GM19099 (cell line): ENCODE measurements around the gene CNOT3.
A peak's percentile ranks its signal among the peaks of the same experiment; 100 is the strongest.

ENCODE experiments used
- POLR2A ChIP-seq: IDR thresholded peaks from 3 replicates; pipeline ENCODE4 v1.6.1; 2011; ENCODE audit warnings: low read depth; ENCODE audit not compliant: insufficient read length; ENCODE audit errors: extremely low read depth

The CNOT3 gene

DNA sequence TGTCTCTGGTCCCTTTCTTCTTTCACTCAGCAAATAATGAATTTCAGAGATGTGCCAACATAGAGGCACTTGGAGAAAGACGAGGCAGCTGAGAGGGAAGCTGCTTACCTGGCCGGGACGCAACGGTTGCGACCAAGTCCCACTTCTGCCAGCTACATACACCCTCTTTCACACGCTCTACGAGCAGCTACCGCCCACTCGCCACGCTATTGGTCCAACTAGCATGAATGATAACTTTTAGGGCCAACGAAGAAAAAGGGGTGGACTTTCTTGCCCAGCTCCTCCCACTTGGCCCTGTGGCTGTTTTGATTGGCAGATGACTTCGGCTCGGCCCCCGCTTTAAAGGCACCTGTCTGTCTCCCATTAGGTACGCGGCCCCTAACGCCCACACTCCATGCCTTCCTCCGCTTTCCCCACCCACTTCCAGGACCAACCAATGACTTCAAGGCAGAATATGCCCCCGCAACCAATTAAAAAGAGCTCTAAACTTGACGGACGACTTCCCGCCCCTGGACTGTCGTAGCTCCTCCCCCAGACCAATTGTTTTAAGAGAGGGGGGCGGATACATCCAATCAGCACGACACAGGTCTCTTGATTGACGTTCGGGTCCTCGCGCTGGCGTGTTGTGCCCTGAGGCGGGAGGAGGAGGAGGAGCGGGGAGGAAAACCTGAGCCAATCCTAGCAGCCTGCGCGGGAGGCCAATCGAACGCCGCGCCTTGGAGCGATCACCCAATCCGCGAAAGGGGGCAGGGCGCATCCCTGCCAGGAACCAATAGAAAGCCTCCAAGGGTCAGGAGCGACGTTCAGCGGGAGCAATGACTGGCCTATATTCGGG lies 481 bp upstream of the CNOT3 start:
- peak; percentile 81 for TF ChIP-seq POLR2A

DNA sequence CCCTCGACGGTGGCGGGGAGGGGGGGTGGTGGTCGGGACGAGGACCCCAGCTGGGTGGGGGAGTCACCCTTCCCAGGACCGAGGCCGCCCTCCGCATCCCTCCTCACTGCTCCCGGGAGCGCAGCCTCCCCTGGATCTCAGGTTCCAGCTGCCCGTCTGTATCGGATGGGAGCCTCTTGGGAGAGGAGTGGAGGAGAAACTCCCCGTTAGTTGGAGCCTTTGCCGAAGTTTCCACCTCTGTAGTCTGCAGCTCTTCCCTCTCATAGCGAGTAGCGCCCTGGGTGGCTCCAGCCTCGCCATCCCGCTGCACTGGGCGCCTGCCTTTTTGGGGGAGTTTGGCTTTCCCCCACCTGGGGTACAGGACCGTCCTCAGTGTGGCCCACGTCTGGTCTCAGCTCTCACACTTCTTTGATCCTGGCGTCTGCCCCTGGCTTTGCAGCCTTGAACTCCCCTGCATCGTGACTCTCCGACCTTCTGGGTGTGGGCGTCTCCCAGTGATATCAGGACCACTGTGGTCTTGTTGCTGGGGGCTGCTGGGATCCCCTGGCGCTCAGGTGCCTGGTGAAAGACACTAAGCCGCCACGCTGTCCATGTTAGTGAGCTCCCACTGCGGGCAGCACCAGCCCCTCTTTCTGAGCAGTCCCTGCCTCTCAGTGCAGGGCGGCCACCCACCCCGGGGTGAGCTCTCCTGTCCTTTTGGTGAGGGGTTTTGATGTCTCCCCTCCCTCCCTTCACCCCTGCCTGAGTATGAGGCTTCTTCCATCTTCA lies 1.1 kb downstream of the CNOT3 start:
- TF ChIP-seq POLR2A, result no peak

DNA sequence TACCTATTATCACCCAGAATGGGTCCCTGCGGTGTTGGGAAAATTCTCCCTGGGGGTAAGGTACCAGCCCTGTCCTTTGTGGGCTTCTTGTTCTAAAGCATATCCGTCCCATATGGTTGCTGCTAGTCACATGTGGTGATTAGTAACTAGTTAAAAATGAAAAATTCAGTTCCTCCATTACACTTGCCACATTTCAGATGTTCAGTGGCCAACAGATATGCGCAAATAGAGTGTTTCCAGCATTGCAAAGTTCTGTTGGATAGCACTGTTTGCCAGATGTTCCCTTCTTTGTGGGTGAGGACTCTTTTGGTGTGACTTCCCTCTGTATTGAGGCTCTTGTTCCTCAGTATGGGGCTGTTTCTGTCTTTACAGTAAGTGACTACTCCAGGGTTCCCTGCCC lies 3.8 kb downstream of the CNOT3 start:
- TF ChIP-seq POLR2A, result no peak

DNA sequence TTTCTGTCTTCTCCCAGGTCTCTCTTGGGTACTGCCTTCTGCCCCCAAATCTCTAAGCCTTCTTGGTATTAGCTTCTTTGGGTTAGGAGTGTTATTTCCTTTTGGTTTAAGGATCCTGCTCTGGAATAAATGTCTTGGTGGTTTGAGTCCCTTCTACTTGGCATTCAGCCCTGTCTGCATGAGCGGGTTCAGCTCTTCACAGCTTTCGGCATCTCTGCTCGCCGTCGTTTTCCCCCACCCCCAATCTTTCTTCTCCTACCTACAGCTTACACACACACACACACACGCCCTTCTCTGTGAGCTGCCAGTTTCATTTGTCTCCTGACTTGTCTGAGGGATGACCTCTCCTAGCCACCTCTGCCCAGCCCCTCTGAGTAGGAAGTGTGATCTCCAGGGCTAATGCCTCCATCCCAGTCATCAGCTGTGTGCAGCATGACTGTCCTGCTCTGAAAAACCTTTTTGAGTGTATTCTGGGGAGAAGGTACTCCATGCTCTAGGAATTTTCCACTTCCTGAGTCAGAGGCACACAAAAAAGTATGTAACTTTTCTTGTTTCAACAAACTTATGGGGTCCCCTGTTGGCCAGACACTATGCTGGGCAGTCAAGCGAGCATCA lies 4.7 kb downstream of the CNOT3 start:
- no peak for TF ChIP-seq POLR2A

DNA sequence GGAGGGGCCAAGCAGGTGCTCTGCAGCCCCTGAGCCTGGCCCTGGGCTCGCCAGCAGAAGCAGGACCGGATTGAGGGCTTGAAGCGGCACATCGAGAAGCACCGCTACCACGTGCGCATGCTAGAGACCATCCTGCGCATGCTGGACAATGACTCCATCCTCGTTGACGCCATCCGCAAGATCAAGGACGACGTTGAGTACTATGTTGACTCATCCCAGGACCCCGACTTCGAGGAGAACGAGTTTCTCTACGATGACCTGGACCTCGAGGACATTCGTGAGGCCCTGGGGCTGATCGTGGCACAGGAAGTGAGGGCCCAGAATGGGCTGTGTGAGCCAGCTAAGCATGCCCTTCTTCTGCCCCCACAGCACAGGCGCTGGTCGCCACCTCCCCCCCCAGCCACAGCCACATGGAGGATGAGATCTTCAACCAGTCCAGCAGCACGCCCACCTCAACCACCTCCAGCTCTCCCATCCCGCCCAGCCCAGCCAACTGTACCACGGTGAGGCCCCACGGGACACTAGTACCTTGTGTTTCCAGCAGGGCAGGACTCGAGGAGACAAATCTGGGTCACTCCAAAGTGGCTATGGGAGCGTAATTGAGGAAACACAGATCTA lies 8.1 kb downstream of the CNOT3 start:
- TF ChIP-seq POLR2A, result no peak

DNA sequence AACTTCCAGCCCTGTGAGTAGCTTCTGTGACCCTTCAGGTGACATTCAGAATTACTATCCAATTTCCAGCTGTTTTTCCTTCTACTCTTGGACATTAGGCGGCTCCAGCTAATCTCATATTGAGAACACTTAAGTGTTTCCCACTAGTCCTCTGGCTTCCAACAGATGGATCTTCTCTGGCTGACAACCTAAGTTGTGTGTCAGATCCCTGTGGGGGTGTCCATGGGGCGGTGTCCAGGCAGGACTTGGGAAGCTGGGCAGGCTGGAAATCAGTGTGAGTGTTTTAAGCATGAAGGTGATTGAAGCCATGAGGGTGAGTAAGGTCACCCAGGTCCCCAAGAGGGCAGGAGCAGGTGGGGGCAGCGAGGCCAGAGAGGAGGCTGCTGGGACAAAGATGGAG lies 10.1 kb downstream of the CNOT3 start:
- TF ChIP-seq POLR2A, result no peak

DNA sequence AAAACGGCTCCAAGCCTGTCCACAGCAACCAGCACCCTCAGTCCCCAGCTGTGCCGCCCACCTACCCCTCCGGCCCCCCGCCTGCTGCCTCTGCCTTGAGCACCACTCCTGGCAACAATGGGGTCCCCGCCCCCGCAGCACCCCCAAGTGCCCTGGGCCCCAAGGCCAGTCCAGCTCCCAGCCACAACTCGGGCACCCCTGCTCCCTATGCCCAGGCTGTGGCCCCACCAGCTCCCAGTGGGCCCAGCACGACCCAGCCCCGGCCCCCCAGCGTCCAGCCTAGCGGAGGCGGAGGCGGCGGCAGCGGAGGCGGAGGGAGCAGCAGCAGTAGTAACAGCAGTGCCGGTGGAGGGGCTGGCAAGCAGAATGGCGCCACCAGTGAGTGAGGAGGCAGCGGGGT lies 10.6 kb downstream of the CNOT3 start:
- TF ChIP-seq POLR2A, result no peak

DNA sequence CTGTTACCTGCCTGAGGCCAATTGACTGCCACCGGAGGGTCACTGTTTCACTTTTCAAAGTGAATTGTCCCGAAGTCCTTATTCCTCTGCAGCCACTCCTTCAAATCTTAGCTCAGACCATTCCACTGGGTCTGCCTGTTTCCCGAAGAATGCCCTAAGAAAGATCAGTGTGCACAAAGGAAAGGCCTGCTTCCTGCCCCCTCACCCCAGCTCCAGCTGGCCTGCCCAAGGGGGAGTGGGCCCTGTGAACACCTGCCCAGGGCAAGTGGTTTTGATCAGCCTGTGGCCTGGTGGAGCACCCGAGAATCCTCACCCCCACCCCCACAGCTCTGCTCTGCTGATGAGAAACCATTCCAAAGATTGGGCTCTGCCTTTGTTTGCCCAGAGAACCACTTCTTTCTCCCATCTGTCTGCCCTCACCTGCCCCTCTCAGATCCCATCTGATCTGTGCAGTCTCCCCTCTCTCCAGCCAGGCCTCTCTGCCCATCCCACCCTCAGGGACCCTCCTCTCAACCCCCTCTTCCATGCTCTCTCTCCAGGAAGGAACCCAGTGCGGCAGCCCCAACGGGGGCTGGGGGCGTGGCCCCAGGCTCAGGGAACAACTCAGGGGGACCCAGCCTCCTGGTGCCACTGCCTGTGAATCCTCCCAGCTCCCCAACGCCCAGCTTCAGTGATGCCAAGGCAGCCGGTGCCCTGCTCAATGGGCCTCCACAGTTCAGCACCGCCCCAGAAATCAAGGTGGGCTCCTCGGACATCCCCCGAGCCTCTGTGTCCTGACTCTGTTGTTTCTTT lies 11.7 kb downstream of the CNOT3 start:
- no peak for TF ChIP-seq POLR2A

DNA sequence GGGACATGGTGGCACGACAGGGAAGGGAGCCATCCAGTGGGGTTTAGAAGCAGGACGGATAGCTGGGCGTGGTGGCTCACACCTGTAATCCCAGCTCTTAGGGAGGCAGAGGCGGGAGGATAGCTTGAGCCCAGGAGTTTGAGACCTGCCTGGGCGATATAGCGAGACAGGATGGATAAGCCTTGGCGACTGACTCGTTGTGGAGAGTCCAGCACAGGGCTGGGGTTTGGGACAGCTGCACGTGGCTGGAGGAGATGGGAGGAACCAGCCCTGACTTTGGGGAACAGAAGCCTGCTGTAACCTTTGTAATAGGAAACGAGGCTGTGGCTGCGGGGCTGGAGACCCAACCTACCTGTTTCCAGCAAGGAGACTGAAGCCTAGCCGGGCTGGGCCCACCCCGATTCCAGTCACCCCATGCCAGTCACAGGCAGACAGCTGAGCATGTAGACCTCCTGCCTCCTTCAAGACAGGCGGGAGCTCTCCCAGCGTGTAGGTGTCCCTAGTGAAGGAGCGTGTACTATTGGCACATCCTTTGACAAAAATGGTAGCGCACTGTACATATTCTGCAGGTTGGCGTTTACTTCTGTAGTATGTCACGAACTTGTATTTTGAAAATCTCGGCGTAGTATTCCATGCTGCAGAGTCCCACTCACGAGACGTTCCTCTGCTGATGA lies 13.9 kb downstream of the CNOT3 start:
- TF ChIP-seq POLR2A, result no peak

DNA sequence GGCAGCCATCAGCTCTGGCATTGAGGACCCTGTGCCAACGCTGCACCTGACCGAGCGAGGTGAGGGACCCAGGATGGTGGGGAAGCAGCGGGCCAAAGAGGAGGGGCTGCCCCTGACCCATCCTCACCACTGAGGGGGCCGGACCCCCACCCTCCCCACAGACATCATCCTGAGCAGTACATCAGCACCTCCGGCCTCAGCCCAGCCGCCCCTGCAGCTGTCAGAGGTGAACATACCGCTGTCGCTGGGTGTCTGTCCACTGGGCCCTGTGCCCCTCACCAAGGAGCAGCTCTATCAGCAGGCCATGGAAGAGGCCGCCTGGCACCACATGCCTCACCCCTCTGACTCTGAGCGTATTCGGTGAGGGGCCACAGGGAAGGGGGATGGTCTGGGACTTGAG lies 14.7 kb downstream of the CNOT3 start:
- no peak for TF ChIP-seq POLR2A

DNA sequence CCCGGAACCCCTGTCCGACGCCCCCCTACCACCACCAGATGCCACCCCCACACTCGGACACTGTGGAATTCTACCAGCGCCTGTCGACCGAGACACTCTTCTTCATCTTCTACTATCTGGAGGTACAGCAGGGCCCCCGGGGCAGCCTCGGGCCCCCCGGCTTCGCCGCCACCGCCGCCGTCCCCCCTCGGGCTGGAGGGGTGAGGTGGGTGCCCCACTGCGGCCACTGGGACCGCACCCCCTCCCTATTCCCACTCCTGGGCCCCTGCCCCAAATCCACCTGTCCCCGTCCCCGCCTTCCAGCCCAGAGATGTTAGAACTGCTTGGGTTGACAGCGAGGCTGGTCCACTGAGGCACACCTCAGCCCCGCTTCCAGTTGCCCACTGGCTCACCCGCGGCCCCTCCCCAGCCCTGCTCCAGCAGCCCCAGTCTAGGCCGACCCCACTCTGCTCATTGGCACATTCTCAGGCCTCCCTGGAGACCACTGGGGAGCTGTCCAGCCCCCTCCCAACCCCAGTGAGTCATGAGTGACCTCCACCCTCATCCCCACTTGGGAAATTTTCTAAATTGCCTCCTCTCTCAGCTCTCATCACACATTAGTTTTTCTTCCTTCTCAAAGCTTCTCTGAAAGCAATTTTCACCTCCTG lies 15.4 kb downstream of the CNOT3 start:
- TF ChIP-seq POLR2A, result no peak

DNA sequence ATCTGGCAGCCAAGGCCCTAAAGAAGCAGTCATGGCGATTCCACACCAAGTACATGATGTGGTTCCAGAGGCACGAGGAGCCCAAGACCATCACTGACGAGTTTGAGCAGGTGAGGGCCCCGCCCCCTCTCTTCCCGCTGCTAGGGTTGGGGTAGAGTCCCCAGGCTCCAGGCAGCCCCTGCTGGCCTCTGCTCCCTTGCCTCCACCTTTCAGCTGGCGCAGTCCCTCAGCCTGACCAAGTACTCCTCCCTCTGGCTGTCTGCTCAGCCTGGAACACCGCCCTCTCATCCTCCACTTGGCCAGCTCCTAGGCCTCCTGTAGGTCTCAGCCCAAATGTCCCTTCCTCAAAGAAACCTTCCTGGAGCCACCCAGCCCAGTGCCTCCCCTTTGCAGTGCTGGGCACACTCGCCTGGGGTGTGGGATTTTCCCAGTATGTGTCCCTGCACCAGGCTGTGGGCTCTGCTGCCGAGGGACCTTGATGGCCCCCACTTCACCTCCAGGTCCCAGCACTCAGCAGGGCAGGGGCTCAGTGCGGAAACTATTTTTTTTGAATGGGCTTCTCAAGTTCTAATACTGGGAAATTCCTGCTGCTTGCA lies 16.3 kb downstream of the CNOT3 start:
- TF ChIP-seq POLR2A, result peak; percentile 27
